GM04504 (cell line): Measurements from ENCODE around the gene CCDC14.
"Not testable (repeated sequence)": the region's sequence is repeated elsewhere in the genome, so short reads cannot be mapped to it uniquely, and the experiment has no call there.

Source experiments
- DNase-seq: peaks from one replicate; pipeline ENCODE4 v3.0.0-alpha.2; 2012; ENCODE audit warnings: low read depth

CCDC14 gene

GRCh38 chr3:123899300-123899865, 61.6 kb downstream of the CCDC14 start:
- DNase-seq, result no peak

DNA sequence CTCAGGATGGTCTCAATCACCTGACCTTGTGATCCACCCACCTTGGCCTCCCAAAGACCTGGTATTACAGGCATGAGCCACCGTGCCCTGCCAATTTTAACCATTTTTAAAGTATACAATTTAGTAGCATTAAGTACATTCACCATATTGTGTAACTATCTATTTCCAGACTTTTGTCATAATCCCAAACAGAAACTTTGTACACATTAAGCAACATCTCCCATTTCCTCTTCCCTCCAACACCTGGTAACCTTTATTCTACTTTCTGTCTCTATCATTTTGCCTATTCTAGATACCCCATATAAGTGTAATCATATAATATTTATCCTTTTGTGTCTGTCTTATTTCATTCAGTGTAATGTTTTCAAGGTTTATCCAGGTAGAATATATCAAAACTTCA, 68.0 kb downstream of the CCDC14 start:
- no peak for DNase-seq

DNA sequence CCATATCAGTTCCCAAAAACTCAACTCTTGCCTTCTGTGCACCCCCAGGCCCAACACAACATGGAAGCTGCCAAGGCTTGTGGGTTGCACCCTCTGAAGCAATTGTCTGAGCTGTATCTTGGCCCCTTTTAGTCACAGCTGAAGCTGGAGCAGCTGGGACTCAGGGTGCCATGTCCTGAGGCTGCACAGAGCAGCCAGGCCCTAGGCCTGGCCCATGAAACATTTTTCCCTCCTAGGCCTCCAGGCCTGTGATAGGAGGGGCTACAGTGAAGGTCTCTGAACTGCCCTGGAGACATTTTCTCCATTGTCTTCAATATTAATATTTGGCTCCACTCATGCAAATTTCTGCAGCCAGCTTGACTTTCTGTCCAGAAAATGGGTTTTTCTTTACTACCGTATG, 68.8 kb downstream of the CCDC14 start:
- DNase-seq, result no peak

GRCh38 chr3:123890991-123891390, 70.0 kb downstream of the CCDC14 start:
- DNase-seq, result not testable (repeated sequence)

DNA sequence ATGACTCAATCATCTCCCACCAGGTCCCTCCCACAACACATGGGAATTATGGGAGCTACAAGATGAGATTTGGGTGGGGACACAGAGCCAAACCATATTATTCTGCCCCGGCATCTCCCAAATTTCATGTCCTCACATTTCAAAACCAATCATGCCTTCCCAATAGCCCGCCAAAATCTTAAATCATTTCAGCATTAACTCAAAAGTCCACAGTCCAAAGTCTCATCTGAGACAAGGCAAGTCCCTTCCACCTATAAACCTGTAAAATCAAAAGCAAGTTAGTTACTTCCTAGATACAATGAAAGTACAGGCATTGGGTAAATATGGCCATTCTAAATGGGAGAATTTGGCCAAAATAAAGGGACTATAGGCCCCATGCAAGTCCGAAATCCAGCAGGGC, 70.9 kb downstream of the CCDC14 start:
- DNase-seq, result not testable (repeated sequence)

- DNase-seq, result no peak
Observed at GRCh38 chr3:123884993-123885392, 76.0 kb downstream of the CCDC14 start.

DNA sequence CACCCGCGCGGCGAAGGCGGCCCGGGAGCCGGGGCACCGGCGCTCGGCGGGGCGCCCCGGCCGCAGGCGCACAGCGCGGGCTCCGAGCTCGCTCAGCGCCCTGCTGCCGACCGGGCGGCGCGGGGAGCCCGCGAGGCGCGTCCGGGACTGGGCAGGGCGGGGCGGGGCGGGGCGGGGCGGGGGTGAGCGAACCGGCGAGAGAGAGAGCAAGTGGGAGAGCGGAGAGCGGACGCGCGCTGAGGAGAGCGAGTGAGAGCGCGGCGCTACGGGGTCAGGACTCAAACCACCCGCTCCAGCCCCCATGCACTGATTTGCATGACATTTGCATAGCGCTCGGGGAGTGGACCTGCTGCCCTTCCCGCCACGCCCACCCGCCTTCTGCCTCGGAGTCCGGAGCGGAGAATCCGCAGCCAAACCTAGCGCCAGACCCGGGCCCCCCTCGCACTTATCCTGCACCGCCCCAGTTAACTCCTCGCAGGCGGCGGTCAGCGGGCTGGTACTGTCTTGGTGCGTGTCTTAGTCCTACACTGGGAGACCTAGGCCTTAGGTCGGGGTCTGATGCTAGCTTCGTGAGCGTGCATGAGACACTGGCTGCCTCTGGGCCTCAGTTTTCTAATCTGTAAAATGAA, 76.7 kb downstream of the CCDC14 start, which contains the start of gene MYLK:
MYLK (minus strand) TSS at position 130 of the 629 bp plus-strand sequence. CDS start 90,491 bp downstream, outside the sequence.
- DNase-seq, result peak; percentile 85

DNA sequence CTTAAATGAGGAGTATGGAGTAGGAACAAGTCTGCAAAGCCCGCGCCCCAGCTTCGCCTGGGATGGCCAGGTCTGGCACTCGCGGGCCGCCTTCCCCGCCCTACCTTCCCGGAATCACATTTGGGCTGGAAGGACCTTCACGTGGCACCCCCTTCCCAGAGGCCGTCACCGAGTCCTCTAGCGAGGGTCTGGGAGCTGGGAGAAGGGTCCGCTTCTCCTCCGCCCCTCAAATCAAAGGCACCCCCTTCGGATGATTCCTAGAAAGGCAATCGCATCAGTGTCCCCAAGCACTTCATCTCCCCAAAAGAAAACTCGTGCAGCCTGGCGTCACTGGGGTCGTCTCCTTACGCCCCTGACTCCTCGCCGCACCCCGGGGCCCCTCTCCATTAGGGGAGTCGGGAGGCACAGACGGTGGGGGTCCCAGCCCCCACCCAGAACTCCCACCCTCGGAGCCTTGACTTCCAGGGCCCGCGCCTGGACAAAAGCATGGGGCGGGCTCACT, 77.3 kb downstream of the CCDC14 start:
- DNase-seq, result no peak

DNA sequence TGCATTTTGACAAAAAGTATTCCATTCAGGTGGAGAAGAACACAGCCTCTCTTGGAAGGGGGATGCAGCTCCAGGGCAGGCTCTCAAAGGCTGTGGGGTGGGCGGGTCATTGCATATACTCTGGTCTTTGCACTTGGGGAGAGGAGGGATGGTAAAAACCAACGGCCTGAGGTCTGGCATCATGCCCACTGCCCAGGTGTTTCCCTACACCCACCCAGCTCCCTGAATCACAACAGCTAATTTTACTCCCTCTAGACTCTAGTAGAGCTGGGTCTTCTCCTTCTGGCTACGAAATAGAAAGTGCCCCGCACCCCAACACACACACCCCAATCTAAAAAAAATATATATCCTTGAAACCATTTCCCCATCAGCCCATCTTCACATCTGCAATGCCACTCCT, 77.9 kb downstream of the CCDC14 start:
- DNase-seq, result no peak

DNA sequence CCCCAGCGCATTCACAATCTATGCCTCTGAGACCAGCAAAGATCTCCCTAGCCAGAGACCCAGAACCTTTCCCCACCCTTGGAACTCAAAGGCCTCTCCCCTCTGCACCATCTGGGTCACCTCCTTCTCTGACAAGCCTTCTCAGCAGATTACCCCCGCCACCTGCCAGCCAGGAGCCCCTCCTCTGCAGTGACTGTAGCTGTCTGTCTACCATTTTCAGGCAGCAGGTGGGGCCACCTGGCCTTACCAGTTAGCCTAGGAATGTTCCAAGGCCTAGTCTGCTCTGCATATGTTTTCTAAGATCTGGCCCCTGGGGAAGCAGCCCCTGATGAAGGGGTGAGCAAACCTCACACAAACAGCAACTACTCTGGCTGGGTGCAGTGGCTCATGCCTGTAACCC, 79.3 kb downstream of the CCDC14 start:
- no peak for DNase-seq

- peak; percentile 21 for DNase-seq
Observed at GRCh38 chr3:123880998-123881561, 79.9 kb downstream of the CCDC14 start.

GRCh38 chr3:123878807-123879206, 82.2 kb downstream of the CCDC14 start:
- DNase-seq, result no peak

- DNase-seq, result no peak
Observed at GRCh38 chr3:123877965-123878364, 83.1 kb downstream of the CCDC14 start.

GRCh38 chr3:123877466-123877865, 83.6 kb downstream of the CCDC14 start:
- no peak for DNase-seq

- DNase-seq, result no peak
Observed at GRCh38 chr3:123876858-123877257, 84.2 kb downstream of the CCDC14 start.

GRCh38 chr3:123872621-123873020, 88.4 kb downstream of the CCDC14 start:
- no peak for DNase-seq

DNA sequence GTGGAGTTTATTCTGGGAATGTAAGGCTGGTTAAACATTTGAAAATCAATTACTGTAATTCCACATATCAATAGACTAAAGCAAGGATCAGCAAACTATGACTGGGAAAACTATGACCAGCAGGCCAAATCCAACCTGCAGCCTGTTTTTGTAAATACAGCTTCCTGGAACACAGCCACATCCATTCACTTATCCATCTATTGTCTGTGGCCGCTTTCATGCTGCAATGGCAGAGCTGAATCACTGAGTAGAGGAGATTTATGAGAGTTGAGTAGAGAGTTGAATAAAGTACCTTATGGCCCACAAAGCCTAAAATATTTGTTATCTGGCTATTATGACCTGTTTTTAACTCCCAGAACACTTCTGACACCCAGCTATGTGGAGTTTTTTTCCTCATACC, 89.1 kb downstream of the CCDC14 start:
- DNase-seq, result no peak

DNA sequence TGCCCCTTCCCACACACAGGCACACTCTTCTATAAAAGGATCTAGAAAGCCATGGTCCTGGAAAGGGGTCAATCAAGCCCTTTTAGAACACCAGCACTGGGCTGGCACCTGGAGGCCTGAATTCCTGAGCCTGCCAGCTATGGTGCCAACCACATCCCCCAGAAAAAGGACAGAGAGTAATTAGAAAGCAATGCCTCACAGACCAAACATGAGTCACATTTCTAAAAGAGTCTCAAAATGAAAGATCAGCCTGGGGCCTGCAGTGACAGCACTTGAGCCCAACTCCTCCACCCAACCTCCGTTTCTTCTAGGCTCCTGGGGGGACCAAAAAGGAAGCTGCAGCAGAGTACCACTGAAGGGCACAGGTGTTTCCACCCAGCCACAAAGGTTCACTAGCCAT, 91.0 kb downstream of the CCDC14 start:
- DNase-seq, result no peak

DNA sequence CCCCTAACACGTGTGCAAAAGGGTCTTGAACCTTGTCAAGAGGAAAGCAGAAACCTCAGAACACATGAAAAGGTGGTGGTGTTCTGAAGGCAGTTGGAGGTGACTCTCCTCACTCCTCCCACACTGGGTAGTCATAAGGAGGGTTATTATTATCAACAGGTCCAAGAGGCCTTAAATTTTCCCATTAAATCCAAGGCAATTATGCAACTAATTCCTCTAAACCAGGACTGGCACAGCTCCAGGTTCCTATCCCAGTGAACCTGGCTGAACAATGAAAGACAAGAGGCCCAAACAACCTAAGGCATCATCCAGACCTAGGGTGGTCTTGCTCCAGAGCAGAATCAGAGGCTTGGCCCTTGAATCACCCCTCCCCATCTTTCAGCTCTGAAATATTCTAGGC, 91.9 kb downstream of the CCDC14 start:
- no peak for DNase-seq

- no peak for DNase-seq
Observed at GRCh38 chr3:123864706-123865105, 96.3 kb downstream of the CCDC14 start.
